HG02884 (cell line): ENCODE results near the gene SERPINB2.
A peak's percentile ranks its signal among the peaks of the same experiment; 100 is the strongest.
"Not testable (repeated sequence)": the region's sequence is repeated elsewhere in the genome, so short reads cannot be mapped to it uniquely, and the experiment has no call there.

ENCODE experiments used
- ATAC-seq: cut with Tn5 transposase; IDR thresholded peaks from one replicate; pipeline ENCODE4 v1.9.1; 2021; ENCODE audit warnings: mild to moderate bottlenecking, moderate library complexity; ENCODE audit not compliant: unreplicated experiment

Gene SERPINB2

GRCh38 chr18:63930773-63931354 is 43.4 kb downstream of the SERPINB2 start:
- no peak for ATAC-seq

GRCh38 chr18:63936156-63936931 is 48.8 kb downstream of the SERPINB2 start:
- ATAC-seq, result peak; percentile 99

- peak; percentile 13 for ATAC-seq
These were observed 49.5 kb downstream of the SERPINB2 start for GRCh38 chr18:63936932-63937393.

- ATAC-seq, result no peak
These were observed 52.5 kb downstream of the SERPINB2 start for GRCh38 chr18:63940008-63940407.

GRCh38 chr18:63940543-63941050 is 53.1 kb downstream of the SERPINB2 start:
- not testable (repeated sequence) for ATAC-seq

GRCh38 chr18:63947051-63947790 is 59.7 kb downstream of the SERPINB2 start:
- ATAC-seq, result no peak

GRCh38 chr18:63949068-63949737 is 61.7 kb downstream of the SERPINB2 start, which contains the start of gene HMSD:
Gene HMSD, plus strand, starts transcription at chr18:63949301. Its CDS starts 4,155 bp downstream, at chr18:63953456.
- peak; percentile 67 for ATAC-seq

DNA sequence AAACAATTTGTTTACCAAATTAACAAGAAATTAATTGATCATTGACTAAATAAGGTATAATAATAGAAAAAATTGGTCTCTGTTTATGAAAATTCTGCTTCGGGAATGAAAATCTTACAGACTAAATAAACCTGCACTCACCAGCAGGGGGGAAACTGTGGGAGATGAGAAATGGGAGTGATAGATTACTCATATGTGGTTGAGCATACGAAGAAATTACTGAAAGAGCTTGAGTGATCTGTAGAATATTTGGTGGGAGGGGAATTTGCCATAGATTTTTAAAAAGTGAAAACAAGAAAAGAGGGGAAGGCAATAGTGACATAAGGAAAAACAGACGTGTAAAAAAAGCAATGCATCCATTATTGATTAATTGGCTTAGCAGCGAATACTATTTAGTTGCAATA is 63.8 kb downstream of the SERPINB2 start:
- ATAC-seq, result peak; percentile 71
